ENCODE results near the gene USH1C.

USH1C gene

DNA sequence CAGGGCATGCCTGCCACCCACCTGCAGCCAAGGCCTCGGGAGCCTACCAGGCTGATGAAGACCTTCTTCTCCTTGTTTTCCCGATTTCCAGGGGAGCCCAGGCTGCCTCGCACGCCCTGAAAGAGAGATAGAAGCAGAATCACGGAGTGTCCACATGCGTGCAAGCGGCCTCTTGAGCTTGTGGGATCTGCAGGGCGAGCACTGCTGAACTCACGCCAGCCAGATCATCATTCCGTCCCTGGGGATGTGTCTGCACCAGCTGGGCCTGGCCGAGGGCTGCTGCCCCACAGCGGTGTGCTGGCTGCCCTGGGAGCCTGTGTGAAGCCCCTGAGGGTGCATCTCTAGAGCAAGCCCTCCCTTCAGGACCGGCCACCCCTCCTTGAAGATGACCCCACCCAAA lies 17.9 kb downstream of the USH1C start:
- DNase-seq (ENCODE audit: low read depth in 2 of 2): no peak

DNA sequence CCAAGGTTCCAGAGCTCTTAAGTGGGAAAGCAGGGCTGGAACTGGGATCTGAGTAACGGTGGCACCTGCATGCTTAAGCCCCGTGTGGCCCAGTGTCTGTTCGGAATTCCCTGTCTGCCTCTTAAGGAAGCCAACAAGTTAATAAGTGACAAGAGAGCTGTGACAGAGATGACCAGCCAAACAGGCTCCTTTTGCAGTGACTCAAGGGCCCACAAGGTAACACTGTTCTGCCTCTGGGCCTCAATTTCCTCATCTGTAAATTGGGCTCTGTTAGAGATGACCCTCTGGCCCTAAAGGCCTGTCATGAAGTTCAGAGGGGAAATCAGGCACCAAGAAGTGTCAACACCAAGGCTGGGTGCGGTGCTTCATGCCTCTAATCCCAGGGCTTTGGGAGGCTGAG lies 18.6 kb downstream of the USH1C start:
- no peak for DNase-seq (ENCODE audit: low read depth in 2 of 2)

DNA sequence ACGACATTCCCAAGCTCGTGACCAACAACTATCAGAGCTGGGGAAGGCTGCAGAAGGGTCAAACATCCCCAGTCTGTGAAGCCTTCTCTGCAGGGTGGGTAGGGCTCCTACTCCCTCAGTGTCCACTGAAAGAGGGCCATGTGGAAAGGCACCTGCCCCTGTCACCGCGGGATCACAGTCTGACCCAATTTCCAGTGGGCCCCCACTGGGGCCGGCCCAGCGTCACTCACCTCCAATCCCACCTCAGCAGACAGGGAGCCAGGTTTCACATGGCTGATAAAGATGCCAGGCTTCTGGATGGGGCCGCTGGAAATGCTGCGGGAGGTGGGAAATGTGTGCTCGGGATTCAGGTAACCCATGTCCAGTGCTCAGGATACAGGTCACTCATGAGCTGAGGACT lies 20.0 kb downstream of the USH1C start:
- no peak for DNase-seq (ENCODE audit: low read depth in 2 of 2)

DNA sequence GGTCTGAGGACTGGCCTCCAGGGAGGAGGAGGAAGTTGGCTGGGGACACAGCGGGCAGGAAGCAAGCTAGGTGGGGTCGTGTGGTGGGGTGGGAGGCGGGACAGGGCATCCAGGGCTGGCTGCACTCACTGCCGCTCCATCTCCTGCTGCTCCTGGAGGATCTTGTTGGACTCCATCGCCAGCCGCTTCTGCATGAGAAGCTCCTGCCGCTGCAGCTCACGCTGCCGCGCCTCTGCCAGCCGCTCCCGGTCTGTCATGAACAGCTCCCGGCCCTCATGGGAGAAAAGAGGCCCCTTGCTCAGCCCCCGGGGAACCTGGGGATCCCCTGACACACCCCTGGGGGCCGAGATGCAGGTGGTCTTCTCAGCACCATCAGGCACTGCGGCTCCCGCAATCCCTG lies 21.6 kb downstream of the USH1C start:
- no peak for DNase-seq (ENCODE audit: low read depth in 2 of 2)

DNA sequence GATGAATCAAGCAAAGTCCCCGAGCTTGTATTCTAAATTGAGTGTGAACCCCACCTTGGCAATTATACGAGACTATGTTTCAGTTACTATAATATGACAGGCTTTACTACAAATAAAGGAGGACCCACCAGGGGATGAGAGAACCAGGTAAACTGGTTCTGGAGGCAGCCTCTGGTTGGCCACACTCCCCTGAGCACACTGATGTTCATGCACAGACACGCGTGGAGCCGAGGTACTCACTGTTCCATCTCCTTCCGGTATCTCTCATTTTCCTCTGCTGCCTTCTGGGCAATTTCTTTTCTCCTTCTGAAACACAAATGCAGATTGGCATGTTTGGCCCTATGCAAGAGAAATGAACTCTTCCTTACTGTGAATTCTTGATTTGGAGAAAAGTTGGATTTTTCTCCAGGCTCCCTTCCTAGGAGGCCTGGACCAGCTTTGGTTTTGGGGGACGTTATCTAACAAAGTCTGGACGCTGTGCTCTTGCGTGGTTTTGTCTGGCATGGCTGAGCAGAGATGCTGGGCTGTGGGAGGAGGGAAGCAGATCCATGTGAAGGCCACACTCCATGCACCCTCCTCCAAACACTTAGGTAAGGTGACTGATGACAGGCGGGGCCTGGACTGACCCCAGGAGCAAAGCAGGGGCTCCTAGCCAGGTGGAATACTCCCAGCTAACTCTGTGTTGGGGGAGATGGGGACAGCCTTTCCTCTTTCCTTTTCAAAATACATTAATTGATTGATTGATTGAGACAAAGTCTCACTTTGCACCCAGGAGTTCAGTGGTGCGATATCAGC lies 22.9 kb downstream of the USH1C start:
- no peak for DNase-seq (ENCODE audit: low read depth in 2 of 2)

DNA sequence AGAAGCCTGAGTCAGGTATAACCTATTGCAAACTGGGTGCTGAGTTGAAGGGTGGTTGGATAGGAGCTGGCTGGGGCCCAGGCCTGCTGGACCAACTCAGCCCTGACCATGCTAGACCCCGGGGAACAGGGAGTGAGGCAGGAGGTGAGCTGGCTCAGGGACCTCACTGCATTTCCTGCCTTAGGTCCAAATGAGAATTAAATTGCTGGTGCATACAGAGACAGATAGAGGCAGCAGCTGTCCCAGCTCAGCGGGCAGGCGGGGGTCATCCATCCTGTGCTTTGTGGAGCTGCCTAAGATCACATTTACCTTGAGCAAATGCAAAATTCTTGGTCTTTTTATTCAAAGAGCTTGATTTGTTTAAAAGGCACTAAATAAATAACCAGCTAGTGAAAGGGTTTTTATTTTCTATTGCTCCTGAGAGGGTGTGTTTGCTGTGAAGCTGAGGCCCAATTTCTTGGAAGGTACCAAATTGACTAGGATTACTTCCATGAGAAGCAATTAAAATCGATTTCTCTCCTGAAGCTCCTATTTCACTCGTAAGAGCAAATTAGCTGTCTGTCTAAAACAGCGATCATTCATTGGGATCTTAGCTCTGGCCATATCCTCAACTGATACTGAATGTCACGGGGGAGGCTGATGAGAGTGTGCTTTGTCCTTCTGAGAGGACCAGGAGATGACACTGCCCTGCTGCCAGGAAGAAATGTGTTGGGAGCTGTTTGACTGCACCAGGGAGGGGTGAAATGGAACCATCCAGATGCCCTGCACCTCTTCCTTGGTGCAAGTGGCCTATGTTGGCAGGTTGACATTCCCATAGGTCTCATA lies 24.9 kb downstream of the USH1C start:
- no peak for DNase-seq (ENCODE audit: low read depth in 2 of 2)

DNA sequence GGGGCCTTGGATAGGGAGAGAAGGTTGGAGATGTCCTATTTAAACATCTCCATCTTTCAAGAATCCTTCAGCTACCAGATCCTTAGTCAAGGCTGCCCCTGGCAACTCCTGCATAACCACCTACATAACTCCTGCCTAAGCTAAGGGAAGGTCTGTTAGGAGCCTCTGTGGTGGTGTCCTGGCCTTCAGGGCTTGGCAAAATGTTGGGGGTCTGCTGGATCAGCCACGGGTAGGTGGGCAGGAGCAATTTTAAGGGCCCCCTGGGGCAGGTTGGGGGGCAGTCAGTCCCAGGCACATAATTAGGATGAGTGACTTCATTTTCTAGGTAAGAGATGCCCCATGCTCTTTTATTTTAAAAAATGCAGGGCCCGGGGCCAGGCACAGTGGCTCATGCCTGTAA lies 25.9 kb downstream of the USH1C start:
- no peak for DNase-seq (ENCODE audit: low read depth in 2 of 2)

DNA sequence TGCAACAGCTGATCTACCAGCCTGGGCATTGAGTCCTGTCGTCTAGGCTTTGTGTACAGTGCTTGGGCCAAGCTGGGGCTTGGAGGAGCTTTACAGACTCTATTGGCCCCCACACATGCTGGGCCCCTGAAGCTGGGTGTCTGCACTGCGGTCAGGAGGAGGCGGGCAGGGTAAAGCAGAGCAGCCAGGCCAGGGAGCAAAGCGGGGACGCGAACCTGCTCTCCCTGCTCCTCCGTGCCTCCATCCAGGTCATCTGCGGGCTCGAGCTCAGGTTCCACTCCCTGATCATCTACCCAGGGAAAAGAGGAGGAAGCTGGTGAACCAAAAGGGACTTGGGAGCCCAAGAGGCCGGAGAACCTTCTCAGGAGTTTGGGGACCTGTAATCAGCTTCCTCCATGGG lies 27.0 kb downstream of the USH1C start:
- DNase-seq (ENCODE audit: low read depth in 2 of 2): no peak

DNA sequence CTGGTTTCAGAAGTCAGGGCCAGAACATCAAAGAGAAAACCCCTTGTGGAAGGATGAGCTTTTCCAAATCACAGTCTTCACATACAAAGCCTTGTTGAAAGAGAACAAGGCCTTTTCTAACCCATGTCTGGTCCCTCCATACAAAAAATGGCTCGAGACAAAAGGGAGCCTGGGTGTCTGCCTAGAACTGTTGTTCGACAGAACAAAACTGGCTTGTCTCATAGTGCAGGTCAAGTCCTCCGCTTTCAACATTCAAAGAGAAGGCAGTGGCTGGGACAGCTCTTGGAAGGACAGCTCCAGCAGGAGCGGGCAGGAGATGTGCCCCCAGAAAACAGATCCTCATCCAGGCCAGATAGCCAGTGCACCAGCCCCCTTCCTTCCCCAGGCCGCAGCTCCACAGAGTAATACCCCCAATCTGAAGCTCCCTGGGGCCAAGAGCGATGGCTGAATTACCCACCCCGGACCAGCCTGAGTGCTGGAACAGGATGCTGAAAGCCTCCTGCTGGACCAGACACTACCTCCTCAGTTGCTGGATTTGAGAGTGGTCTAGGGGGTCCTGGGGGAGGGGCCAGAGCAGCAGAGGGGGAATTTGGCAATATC lies 27.6 kb downstream of the USH1C start:
- DNase-seq (ENCODE audit: low read depth in 2 of 2): no peak

DNA sequence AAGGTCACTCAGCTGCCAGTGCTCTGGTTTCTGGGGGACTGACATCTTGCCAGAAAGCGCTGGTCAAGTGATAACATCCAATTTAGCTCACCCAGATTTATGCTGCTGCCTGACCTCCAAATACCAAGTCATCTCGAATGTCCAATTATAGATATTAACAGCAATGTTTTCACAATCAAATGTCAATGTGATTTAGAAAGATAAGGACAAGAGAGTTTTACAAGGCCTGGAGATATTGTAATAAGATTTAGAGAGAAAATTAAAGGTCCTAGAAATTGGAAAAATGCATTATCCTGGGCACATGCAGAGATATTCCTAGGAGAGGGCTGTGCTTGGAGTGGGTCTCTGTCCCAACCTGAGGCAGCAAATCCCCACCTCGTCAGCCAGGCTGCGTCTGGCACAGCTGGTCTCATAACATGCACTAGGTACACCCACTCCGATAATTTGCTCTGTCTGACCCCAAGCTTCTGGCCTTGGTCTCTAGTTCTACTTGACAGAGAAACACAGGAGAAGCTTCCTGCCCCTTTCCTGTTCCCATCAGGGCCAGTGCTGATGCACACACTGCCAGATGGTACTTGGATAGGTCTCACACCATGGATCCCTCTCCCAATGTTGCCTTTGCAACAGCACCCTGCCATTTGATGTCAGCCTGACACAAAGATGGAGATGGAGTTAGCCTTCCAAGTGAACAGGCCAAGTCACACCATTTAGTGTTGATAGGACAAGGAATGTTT lies 28.6 kb downstream of the USH1C start:
- no peak for DNase-seq (ENCODE audit: low read depth in 2 of 2)

DNA sequence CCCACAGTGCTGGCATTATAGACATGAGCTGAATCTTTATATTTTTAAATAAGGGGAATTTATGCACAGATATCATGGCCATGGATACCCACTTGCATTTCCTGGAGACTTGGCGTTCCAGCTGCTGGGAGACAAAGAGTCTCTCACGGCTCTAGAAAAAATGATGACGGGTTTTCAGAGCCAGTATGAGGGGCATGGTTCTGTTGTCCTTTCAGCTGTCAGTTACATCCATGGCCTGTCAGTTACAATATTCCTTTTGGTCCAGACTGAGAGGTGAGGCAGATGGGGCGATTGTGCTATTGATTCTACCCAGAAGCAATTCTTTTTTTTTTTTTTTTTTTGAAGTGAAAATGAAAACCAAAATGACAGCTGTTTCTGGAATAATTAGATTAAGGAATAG lies 29.7 kb downstream of the USH1C start:
- DNase-seq (ENCODE audit: low read depth in 2 of 2): no peak

DNA sequence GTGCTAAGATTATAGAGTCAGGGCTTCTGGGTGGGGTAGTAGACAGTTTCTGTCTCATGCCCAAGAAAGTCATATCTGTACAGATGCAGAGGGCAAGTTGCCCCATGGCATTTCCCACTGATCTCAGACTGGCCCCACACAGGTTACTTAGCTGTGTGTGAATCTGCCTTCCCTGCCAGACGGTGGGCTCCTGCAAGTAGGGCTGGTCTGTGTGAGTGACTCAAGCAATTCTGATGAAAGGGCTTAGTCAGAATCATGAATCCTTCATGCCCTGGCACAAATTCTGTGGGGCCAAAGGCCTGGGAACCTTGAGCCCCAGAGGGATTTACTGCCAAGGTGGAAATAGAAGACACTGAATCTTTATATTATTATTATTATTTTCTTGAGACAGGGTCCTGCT lies 30.4 kb downstream of the USH1C start:
- DNase-seq (ENCODE audit: low read depth in 2 of 2): no peak

DNA sequence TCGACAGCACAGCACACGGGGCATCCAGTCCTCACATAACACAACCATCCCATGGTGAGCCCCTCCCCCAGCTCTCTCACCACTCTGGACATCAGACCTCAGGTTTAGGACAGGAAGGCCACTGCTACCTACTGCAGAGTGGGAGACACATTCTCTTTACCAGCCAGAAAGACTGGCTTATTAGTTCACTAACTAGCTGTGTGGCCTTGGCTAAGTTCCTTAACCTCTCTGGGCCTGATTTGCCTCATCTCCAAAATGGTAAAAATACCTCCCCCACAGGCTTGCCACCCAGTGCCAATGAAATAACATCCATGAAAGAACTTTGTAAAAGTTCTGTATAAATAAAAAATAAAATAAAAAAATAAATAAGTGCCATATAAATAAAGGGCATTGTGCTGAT lies 32.1 kb downstream of the USH1C start:
- no peak for DNase-seq (ENCODE audit: low read depth in 2 of 2)

DNA sequence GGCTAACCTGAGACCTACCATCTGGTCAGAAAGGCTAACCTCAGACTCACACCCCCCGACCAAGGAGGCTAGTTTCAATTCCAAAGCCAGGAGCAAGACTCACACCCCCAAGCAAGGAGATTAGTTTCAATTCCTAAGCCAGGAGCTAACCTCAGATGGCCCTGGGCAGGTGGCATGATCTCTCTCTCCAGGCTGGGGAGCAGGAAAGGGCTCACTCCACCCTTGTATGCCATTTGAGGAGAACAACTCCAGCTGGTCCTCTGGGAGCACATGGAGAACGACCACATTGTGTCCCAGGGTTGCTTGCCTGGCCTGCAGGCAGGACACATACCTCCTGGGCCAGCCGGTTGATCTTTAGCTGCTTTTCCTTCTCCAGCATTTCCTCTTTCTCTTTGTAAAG lies 32.6 kb downstream of the USH1C start:
- DNase-seq (ENCODE audit: low read depth in 2 of 2): no peak

DNA sequence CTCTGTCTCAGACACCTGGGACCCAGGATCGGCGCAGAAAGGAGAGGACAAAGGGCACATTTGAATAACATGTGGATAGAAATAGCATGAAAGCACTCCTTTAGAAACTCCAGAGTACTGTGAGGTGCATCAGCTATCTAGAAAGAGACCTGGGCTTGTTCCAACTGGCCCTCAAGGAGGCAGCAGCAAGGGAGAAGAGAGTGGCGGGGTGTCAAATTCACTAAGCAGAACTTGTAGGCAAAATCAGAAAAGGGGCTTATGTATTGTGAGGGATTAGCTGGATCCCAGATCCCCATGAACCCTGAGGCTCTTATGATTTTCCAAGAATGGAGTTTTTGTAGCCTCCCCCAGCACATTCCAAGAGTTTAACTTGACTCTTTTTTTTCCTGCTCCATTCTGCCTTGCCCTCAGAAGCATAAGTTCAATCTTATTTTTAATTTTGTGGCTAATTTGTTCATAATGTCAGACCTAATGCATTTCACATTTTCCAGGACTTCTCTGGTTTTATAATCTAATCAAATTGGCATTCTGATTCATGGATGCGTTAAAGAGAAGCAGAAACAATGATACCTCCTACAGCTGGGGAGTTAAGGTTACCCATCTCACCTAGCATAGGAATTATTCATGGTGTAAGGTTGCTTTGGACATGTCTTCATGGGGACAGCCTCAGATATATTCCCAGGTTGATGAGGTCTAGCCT lies 33.6 kb downstream of the USH1C start:
- no peak for DNase-seq (ENCODE audit: low read depth in 2 of 2)

DNA sequence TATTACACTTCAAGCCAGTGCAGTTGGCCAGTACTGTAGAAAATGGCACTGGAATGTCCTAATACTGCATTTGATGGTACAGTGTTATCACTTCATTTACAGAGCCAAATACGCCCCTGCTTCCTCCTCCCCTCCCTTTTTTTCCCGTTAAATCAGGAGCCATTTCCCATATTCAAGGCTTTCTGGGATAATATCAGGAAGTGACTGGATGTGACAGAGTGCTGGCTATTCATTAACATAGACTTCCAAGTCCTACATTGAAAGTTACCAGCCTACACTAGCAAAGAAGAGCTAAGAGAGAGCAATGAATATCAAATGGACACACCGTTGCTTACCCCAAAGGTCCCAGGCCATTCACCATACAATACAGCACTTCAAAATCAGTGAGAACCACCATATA lies 35.4 kb downstream of the USH1C start:
- DNase-seq (ENCODE audit: low read depth in 2 of 2): no peak

DNA sequence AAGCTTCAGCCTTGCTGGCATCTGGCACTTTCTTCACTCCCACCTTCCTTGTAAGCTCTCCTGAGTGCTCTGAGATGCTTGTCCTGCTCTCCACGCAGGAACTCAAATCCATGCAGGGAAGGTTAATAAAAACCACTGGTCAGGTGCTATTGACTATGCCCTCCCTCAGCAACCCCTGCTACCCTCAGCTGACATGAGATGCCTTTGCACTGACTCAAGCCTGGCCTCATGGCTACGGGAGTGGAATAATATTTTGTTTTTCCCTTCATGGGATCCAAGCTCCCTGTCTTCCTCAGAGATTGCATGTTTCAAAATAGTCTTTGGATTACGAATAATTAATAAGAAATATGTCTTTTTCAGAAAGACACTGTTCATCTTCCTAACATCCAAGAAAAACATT lies 35.9 kb downstream of the USH1C start:
- no peak for DNase-seq (ENCODE audit: low read depth in 2 of 2)

DNA sequence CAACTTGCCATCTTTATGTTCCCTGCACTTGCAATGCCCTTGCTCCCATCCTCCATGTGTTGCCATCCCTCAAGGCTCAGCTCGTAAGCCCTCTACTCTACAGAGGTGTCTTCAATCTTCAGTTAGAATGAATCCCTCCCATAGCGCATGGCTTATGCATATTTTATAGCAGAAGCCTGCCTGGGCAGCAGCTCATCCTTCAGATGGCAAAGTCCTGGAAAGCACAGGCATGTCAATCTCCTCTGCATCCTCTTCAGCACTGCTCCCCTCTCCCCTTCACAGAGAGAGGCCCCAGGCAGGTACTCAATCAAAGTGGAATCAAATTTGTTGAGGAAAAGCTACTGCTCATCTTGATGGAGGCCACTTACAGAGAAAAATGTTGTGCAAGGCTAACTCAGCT lies 36.4 kb downstream of the USH1C start:
- DNase-seq (ENCODE audit: low read depth in 2 of 2): no peak

DNA sequence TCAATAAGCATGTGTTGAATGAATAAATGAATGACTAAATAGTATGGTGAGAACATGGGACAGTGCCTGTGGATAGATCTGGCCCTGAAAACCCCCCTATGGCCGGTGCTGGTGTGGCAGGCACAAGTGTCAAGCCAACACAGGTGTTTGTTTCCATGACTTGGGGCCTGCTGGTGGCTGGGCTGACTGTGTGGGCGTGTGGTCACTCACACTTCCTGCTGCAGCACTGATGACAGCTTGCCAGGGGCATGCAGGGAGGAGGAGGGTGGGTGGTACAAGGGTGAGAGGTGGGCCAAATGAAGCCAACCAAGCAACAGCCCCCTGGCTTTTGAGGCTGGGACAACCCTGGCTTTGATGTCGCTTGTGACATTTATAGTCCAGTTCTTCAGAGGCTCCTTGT lies 37.3 kb downstream of the USH1C start:
- DNase-seq (ENCODE audit: low read depth in 2 of 2): no peak

DNA sequence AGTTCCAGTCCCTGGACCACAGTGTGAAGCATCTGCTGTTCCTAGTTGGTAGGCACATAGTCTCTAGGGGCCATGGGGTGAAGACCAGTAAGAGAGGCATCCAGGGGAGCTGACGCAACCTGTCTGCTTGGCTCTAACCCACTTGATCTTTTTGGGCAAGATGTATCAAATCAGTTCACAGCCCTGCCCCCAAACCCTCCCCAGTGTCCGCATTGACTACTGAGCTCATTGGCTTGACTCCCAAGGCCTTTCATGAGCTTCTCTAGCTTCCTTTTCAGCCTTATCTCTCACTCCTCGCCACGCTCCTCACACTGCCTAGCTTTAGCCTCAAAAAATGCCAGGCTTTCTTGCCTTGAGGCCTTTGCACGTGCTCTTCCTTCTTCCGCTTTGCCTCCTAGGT lies 37.9 kb downstream of the USH1C start:
- no peak for DNase-seq (ENCODE audit: low read depth in 2 of 2)

DNA sequence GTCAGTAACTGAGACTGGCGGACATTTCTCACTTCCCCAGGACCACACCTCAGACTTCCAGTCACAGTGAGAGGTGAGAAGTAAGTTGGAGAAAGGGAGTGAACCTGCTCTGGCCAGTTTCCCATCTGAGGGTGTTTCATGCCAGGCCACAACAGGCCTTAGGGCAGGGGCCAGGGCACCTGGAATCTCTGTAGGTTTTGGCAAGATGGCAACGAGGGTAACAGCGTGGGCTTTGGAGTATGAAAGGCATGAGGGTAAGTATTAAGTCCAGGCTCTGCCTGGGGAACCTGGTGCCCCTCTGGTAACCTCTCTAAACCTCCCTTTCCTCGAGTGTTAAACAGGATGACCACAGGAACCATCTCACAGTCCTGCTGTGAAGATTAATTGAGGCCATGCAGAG lies 39.1 kb downstream of the USH1C start:
- no peak for DNase-seq (ENCODE audit: low read depth in 2 of 2)
